Suppressor macrophage treated with lipopolysaccharide for 4 hours (primary cell): Measurements from ENCODE around the gene KASH5.

ENCODE experiments used
- DNase-seq: peaks from one replicate; pipeline ENCODE4 v3.0.0-alpha.2; 2020

The KASH5 gene

DNA sequence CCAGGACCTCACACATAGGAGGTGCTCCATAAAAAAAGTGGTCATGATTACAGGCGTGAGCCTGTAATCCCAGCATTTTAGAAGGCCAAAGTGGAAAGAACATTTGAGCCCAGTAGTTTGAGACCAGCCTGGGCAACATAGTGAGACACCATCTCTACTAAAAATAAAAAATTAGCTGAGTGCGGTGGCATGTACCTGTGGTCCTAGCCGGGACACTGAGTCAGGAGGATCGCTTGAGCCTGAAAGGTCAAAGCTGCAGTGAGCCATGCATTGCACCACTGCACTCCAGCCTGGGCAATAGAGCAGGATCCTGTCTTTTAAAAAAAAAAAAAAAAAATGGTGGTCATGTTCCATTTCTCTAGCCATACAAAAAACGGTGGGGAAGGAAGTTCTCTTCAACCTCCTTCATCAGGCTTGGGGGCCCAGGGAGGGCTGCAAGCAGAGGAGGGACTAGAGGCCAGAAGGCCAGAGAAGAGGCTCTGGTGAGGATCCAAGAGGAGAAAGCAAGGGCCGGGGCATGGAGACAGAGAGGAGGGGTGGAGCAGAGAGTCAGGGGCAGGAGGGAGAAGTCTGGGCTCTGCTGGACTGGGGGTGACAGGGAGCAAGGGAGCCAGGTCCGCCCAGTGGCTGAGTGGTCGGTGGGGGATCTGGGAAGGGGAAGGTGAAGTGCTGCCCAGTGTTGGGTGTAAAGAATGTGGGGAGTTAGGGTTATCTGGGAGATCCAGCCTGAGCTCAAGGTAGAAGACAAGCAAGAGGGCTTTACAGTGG lies 8.9 kb downstream of the KASH5 start:
- no peak for DNase-seq

DNA sequence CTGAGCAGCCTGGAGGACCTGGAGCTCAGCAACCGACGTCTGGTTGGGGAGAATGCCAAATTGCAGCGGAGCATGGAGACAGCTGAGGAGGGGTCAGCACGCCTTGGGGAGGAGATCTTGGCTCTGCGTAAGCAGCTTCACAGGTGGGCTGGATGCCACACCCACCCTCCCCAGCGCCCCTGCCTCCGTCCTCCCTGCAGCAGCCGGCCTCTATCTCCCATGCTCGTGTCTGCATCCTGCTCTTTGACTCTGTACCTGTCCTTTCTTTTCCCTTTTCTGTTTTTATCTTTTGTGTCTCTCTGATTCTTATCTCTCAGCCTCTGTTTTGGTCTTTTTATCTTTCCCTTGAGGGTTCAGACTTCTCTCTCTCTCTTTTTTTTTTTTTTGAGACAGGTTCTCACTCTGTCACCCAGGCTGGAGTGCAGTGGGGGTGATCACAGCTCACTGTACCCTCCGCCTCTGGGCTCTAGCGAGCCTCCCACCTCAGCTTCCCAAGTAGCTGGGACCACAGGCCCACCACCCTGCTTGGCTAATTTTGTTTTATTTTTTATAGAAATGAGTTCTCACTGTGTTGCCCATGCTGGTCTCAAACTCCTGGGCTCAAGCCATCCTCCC lies 10.1 kb downstream of the KASH5 start:
- no peak for DNase-seq

DNA sequence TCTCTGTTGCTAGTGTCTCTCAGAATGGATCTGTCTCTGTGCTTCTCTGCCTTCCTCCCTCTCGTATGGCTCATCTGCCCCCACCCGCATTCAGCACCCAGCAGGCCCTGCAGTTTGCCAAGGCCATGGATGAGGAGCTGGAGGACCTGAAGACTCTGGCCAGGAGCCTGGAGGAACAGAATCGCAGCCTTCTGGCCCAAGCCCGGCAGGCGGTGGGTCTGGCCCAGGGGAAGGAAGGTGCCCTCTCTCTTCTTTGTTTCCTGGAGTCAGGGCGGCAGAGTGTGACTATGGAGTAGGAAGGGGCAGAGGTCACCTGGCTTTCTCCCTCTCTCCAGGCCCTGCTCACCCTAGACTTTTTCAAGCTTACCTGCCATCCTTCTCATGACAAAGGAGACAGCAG lies 10.9 kb downstream of the KASH5 start:
- no peak for DNase-seq

- peak; percentile 36 for DNase-seq
Measured at GRCh38 chr19:49400029-49400428, 12.0 kb downstream of the KASH5 start.

DNA sequence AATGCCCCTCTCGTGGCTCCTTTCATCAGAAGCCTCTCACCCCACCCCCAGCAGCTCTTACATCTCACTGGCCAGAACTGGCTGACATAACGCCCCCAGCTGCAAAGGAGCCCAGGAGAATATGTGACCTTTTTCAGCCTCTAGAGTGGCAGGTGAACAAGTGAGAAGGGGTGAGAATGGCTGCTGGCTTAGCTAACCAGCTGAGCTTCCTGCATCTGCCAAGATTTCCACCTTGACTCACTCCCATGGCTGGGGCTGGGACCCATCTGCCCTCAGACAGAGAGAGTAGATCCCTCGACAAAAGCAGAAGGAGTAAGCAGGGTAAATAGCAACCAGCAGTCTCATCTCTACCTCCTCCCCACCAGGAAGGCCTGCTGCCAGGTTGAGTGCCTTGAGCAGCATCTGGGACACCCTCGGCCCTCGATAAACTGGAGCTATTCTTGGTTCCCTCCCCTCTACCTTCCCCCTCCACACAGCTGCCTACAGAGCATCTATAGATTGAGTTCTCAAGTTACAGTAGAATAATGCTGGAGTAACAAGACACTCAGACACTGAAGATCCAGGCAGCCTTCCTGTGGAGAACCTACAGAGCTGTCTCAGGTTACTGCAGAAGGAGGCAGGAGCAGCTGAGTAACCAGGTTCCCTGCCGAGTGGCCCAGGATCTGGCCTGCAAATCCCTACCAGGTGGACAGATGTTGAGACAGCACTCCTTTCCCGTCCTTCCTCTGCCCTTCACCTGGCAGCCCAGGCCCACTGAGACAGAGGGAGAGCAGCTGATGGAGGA lies 15.5 kb downstream of the KASH5 start:
- no peak for DNase-seq

DNA sequence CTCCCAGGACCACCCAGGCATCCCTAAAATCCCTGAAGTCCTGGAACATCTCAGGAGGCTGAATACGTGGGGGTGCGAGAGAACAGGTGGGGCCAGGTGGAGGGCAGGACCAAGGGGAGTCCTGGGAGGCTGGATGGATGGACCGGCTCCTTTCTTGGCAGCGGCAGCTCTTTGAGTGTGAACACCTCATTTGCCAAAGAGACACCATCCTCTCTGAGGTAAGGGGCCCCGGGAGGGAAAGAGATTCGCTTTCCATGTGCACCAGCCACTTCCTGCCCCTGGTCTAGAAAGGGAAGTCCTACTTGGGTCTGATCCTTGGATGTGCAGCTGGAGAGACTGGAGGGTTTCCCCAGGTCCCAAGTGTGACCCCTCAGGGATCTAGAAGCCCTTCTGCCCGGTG lies 19.0 kb downstream of the KASH5 start:
- no peak for DNase-seq

DNA sequence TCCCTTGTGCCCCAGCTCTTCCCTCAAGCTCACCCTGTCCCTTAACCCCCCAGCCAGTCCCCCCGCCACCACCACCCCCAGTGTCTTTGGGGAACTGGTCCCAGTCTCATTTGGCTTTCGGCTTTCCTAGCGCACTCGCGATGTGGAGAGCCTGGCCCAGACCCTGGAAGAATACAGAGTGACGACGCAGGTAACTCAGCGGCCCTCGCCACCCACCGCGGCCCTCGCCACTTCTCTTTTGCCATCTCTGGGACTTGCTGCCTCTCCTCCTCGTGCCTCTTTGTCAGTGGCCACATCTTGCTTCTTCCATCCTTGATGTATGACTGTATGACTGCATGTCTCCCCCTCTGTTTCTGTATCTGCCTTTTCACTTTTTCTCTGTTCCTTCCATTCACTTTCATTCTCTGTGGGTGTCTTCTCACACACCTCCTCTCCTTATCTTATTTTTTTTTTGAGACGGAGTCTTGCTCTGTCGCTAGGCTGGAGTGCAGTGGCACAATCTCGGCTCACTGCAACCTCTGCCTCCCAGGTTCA lies 19.5 kb downstream of the KASH5 start:
- no peak for DNase-seq

DNA sequence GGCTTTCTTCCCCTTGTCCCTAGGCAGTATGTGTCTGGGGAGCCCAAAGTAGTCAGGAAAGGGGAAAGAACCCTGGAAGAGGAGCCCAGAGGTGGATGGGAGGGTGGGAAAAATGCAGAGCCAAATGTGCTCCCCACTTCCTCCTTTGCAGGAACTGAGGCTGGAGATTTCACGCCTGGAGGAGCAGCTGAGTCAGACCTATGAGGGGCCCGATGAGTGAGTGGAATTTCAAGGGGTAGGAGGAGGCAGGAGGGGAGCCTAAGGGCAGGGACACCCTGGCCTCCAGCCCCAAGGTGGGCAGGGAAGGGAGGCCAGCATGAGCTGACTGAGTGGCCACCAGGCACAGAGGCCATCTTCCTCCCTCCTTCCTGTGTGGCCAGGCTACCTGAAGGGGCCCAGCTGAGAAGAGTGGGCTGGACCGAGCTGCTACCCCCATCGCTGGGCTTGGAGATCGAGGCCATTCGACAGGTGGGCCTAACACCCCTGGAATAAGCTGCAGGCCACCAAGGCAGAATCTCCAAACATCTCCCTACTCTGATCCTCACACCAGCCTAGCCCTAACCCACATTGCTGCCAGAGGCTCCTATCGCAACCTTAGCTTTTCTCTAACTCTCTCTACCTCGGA lies 20.9 kb downstream of the KASH5 start:
- peak; percentile 45 for DNase-seq

DNA sequence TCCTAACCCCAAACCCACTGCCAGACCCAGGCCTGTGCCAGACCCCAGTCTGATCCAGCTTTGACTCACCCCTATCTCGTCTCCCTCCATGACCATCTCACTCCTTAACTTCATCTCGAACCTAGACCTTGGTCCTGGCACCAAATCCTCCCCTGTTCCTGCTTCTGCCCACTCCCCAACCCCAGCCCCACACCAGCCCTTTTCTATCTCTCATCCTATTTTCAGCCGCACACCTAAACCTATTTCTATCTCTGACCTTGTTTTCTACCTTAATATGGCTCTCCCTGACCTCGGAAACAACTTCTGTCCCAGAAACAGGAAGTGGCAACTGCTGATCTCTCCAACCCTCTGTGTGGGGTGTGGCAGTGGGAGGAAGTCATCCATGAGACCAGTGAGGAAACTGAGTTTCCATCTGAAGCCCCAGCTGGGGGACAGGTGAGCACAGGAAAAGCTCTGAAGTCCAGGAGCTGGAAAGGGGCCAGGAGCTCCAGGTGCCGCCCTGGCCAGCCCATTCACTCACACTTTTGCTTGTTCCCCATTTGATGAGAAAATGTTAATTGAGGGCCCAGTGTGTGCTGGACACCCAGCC lies 21.5 kb downstream of the KASH5 start:
- peak; percentile 70 for DNase-seq

GRCh38 chr19:49411681-49412326 lies 23.8 kb downstream of the KASH5 start:
- no peak for DNase-seq

DNA sequence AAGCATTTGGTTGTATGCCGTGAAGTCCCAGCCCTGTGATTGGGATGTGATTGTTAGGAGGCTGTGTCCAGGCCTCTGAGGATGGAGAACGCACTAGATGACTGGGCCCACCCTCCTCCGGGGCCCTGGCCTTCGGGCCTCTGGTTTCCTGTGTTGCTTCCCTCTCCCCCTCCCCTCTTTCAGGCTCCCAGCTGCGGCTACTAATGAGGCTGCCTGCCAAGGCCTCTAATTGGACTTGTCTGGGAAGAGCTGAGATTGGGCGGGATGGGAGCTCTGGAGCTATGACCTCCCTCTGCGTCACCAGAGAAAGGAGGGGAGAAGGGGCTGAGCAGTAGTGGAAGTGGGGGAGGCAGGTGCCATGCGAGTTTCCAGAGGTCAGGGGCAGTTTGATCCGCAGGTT lies 25.3 kb downstream of the KASH5 start:
- no peak for DNase-seq

GRCh38 chr19:49414256-49414655 lies 26.2 kb downstream of the KASH5 start:
- no peak for DNase-seq

GRCh38 chr19:49415102-49415809 lies 27.2 kb downstream of the KASH5 start:
- no peak for DNase-seq

GRCh38 chr19:49415810-49416200 lies 27.8 kb downstream of the KASH5 start:
- DNase-seq, result no peak

DNA sequence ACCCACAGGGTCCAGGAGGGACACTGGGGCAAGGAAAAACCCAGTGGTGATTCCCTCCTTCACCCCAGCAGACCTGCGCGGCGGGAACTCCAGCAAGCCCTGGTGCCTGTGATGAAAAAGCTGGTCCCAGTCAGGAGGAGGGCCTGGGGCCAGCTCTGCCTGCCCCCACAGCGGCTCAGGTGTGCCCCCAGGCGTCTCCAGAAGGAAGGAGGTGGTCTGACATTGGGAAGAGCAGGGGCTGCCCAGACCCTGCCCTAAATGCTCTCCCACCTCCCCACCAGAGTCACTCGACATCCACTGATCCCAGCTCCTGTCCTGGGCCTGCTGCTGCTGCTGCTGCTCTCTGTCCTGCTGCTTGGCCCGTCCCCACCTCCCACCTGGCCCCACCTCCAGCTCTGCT lies 29.0 kb downstream of the KASH5 start:
- no peak for DNase-seq

GRCh38 chr19:49418511-49418910 lies 30.5 kb downstream of the KASH5 start:
- DNase-seq, result no peak

DNA sequence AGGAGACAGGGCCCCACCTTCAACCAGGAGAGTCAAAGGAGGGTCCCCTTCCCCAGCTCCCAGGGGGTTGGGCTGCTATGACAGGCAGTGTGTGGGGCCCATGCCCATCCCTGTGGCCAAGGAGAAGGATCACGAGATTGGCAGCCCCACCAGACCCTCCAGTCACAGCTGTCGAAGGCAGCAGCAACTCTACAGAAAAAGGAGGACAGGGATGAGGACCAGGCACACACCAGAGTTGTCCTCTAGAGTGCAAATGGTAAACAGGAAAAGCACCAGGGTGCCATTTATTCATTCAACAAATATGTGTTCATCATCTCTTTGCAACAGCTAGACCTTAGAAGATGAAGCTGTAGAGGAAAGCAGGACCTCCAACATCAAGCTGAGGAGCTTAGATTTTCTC lies 31.1 kb downstream of the KASH5 start:
- DNase-seq, result no peak

GRCh38 chr19:49420227-49420626 lies 32.2 kb downstream of the KASH5 start:
- no peak for DNase-seq

GRCh38 chr19:49421039-49421877 lies 33.2 kb downstream of the KASH5 start:
- peak; percentile 67 for DNase-seq

GRCh38 chr19:49421878-49422202 lies 33.8 kb downstream of the KASH5 start:
- DNase-seq, result no peak
